GM23248 (cell line): Measurements from ENCODE around the gene ZDHHC9.

Experiments
- EZH2 ChIP-seq: fragments of 200-600 bp; sonication (generic); IDR thresholded peaks from 2 replicates; pipeline ENCODE4 v1.6.1; 2018; ENCODE audit warnings: antibody characterized with exemption, mild to moderate bottlenecking; ENCODE audit not compliant: insufficient read depth, poor library complexity, severe bottlenecking
- EZH2phosphoT487 ChIP-seq: fragments of 200-600 bp; sonication (generic); IDR thresholded peaks from 2 replicates; pipeline ENCODE4 v1.6.1; 2018; ENCODE audit warnings: antibody characterized with exemption, moderate library complexity, mild to moderate bottlenecking, low read depth; ENCODE audit not compliant: insufficient read depth

DNA sequence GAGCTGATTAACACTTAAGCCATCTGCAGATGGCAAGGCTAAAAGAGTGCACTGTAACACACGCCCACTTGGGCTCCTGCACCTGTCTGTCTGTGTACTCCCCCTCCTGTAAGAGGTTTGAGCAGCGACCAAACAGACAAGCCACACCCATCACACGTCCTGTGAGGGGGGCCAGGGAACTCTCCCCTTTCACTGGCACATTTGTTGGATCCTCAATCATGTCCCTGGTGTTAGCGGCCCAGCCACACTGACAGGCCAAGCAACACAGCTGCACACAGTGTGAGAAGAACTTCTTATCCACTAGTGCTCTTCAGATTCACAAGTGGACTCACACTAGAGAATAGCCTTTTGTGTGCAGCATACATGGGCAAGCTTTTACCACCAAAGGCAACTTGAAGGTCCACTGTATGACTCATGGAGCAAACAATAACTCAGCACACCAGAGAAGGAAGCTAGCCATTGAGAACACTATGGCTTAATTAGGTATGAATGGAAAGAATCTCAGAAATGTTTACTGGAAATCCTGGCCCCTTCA, 33.2 kb upstream of the ZDHHC9 start:
- TF ChIP-seq EZH2 = no peak
- TF ChIP-seq EZH2phosphoT487 = no peak
